HFFc6 (cell line): ENCODE data around the gene SPG7. TPM values are rescaled to one million over a fixed set of nuclear protein-coding genes. Genes with fewer than 3 reads are reported as not detected.

Experiments used
- DNase-seq: peaks from one replicate; pipeline ENCODE4 v3.0.0-alpha.2; 2018
- H3K27ac Mint-ChIP-seq: 2 replicates; pipeline ENCODE4 v1.8.0; 2020; ENCODE audit warnings: mild to moderate bottlenecking, mixed read lengths
- H3K27me3 Mint-ChIP-seq: 2 replicates; pipeline ENCODE4 v1.8.0; 2021; ENCODE audit warnings: mild to moderate bottlenecking, moderate library complexity, mixed read lengths; ENCODE audit not compliant: insufficient read depth
- H3K36me3 Mint-ChIP-seq: 2 replicates; pipeline ENCODE4 v1.8.0; 2021; ENCODE audit warnings: low read depth, mixed read lengths
- H3K4me1 Mint-ChIP-seq: 2 replicates; pipeline ENCODE4 v1.8.0; 2020; ENCODE audit warnings: low read depth, mixed read lengths
- H3K4me3 Mint-ChIP-seq: 2 replicates; pipeline ENCODE4 v1.8.0; 2020; ENCODE audit warnings: mild to moderate bottlenecking, moderate library complexity, mixed read lengths
- H3K9me3 Mint-ChIP-seq: 2 replicates; pipeline ENCODE4 v1.8.0; 2020; ENCODE audit warnings: mild to moderate bottlenecking, mixed read lengths
- CTCF ChIP-seq: fragments of 200-600 bp; sonication (generic); IDR thresholded peaks from 2 replicates; pipeline ENCODE4 v1.5.0; 2021; ENCODE audit warnings: antibody characterized with exemption, mild to moderate bottlenecking
- total RNA-seq, 6 experiments: library from RNA; stranded (reverse); fragmentation: NEBNext Ultra II Directional; extraction: Animal tissue kit (Norgen Biotek cat#: 25700); gene quantifications; 2 replicates in 1 of 6; 3 replicates in 5 of 6; pipeline ENCODE4 v1.2.3, GENCODE V29; 2021

Gene SPG7
- total RNA-seq, 6 experiments from 2014 or later = 81.5 to 97.0 (median 89.6) TPM

GRCh38 chr16:89536886-89537548 is 28.8 kb downstream of the SPG7 start:
- Mint-ChIP-seq H3K4me1 (no peaks in the 10 kb centered on the region), H3K27me3 (0 out of 2 replicates have a peak, but pooled peaks cover 1% of the 10 kb centered on the region), H3K36me3 (peaks cover 49% of the 10 kb centered on the region), H3K27ac (no peak overlapping the region), H3K4me3 (no peak overlapping the region), H3K9me3 (no peaks in the 10 kb centered on the region)
- TF ChIP-seq CTCF = no peak
- DNase-seq = no peak

GRCh38 chr16:89537549-89537925 is 29.3 kb downstream of the SPG7 start:
- no peaks in the 10 kb centered on the region for H3K9me3 Mint-ChIP-seq
- TF ChIP-seq CTCF = no peak

DNA sequence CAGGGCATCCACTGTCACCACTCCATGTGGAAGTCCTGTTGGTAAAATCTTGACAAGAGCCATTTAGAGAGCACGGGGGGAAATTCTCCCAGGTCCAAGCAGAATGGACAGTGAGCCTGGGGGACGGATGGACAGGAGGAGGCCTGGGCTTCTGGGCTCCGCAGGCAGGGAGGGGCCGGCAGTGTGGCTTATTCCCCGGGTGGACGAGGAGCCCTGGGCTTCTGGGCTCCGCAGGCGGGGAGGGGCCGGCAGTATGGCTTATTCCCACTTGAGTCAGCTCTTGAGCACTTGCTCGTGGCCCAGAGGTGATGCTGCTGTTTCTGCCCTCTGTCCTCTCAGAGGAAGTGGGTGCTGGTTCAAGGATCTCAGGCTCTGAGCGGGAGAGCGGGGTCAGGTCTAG is 30.1 kb downstream of the SPG7 start:
- TF ChIP-seq CTCF = no peak
- no peak for DNase-seq
- peaks cover 6% of the 10 kb centered on the region for H3K4me1 Mint-ChIP-seq
- H3K27ac Mint-ChIP-seq = no peak overlapping the region; the same call in 1 of the 2 replicates
- H3K27me3 Mint-ChIP-seq = 0 out of 2 replicates have a peak, but pooled peaks cover 1% of the 10 kb centered on the region
- no peaks in the 10 kb centered on the region for H3K9me3 Mint-ChIP-seq
- H3K4me3 Mint-ChIP-seq = no peak overlapping the region
- H3K36me3 Mint-ChIP-seq = peaks cover 54% of the 10 kb centered on the region

More at GRCh38 chr16:89537549-89537925, 29.3 kb downstream of the SPG7 start:
- no peak for DNase-seq
- H3K27me3 Mint-ChIP-seq = 0 out of 2 replicates have a peak, but pooled peaks cover 1% of the 10 kb centered on the region
- no peak overlapping the region for H3K27ac Mint-ChIP-seq
- H3K36me3 Mint-ChIP-seq = peaks cover 51% of the 10 kb centered on the region
- peaks cover 3% of the 10 kb centered on the region for H3K4me1 Mint-ChIP-seq
- H3K4me3 Mint-ChIP-seq = no peak overlapping the region

DNA sequence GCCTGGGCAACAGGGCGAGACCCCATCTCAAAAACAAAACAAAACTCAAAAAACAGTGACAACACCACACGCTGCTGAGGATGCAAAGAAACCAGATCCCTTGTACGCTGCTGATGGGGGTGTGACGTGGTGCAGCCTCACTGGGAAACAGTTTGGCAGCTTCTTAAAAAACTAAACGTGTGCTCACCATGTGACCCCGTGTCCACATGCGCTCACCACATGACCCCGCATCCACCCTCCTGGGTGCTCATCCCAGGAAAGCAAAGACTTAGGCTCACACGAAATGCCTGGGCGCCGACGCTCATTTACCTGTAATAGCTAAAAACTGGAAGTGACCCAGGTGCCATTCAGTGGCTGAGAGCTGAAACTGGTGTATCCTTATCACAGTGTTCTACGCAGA is 32.4 kb downstream of the SPG7 start:
- no peak for DNase-seq
- Mint-ChIP-seq H3K9me3 (no peaks in the 10 kb centered on the region), H3K4me1 (peaks cover 6% of the 10 kb centered on the region), H3K4me3 (no peak overlapping the region), H3K36me3 (peaks cover 31% of the 10 kb centered on the region), H3K27ac (no peak overlapping the region), H3K27me3 (0 out of 2 replicates have a peak, but pooled peaks cover 1% of the 10 kb centered on the region)
- TF ChIP-seq CTCF = no peak

GRCh38 chr16:89541792-89542191 is 33.6 kb downstream of the SPG7 start:
- Mint-ChIP-seq H3K36me3 (peaks cover 30% of the 10 kb centered on the region), H3K27me3 (0 out of 2 replicates have a peak, but pooled peaks cover 1% of the 10 kb centered on the region), H3K4me3 (no peak overlapping the region), H3K27ac (no peak overlapping the region), H3K9me3 (no peaks in the 10 kb centered on the region), H3K4me1 (peaks cover 6% of the 10 kb centered on the region)
- no peak for TF ChIP-seq CTCF
- DNase-seq = no peak
